IPS-18c (cell line): Measurements from ENCODE around the gene DNAL1.
A peak's percentile ranks its signal among the peaks of the same experiment; 100 is the strongest.

Experiments
- H3K4me3 ChIP-seq: 2 replicates; pipeline ENCODE4 v1.7.0; 2013; ENCODE audit warnings: low read depth, mild to moderate bottlenecking, low read length, moderate library complexity; ENCODE audit not compliant: insufficient read depth
- H3K9me3 ChIP-seq: one replicate; pipeline ENCODE4 v1.6.1; 2013; ENCODE audit warnings: mild to moderate bottlenecking, low read length, moderate library complexity; ENCODE audit not compliant: control insufficient read depth, insufficient read depth

Gene DNAL1, protein sequence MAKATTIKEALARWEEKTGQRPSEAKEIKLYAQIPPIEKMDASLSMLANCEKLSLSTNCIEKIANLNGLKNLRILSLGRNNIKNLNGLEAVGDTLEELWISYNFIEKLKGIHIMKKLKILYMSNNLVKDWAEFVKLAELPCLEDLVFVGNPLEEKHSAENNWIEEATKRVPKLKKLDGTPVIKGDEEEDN

DNA sequence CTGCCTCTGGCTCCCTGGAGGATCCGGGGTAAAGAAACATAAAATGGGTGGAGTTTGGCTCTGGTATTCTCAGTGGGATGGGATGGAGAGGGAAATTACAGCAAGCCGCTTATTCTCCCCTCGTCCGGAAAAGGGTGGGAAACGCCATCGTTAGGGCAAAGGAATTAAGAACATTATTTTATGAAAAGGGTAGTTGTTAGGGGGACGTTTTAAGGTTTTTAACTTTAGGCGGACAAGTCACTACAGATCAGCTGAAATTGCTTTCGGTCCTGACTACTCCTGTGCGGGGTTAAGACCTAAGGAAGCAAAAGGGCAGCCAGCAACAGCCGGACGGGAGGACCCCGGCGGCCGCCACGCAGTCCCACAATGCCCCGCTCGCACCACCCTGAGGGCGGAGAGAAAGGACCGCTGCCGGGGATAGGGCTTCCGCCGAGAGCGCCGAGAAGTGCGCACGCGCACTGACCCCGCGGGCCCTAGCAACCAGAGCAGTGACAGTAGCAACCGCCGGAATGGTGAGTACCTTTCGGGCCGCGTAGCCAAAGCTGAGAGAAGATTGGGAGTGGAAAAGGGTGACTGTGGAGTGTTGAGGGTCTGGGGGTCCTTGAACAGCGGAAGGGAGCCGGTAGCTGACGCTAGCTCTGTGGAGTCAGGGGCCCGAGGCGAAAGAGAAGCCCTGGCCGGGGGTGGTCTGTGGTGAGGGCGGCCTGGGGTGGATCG, at the start of gene DNAL1:
DNAL1 (plus strand) TSS at position 456 of the 717 bp plus-strand sequence; CDS start at position 510, 54 bp downstream.
- Histone ChIP-seq H3K9me3 (no peaks in the 10 kb centered on the region), H3K4me3 (peak within 1 kb of the TSS; percentile 76)

DNA sequence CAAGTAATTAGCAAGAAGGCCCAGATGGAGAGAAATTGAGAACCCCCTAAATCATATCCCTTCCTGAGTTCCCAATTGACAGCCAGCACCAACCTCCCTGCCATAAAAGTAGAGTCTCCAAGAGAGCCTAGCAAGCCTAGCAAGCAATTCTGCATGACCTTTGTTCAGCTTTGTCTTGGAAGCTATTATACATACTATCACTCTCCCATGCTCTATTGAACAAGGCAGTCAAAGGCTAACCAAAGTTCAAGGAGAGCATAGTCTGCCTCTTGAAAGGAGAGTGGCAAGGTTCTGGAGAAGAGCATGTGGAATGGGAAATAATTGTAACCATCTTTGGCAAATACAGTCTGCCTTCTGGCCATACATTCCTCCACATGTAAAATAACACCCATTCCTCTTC, 45.3 kb upstream of the DNAL1 start:
- no peak overlapping the region for H3K4me3 ChIP-seq
- H3K9me3 ChIP-seq: no peaks in the 10 kb centered on the region

DNA sequence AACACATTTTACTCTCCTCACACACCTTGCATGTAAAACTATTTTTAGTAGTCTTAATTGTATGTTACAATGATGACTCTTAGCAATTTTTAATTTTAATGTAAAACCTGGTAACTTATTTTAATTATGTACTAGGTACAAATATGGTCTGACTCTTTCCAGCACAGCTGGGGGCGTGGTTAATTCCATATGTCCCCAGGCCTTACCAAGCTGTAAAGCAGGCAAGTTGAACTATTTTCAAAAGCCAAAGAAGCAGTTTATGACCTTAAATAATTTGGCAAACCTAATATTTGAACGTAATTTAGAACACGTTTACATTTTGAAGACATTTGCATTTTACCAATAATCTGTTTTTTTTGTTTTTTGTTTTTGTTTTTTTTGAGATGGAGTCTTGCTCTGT, 41.8 kb upstream of the DNAL1 start:
- H3K4me3 ChIP-seq: no peak overlapping the region

DNA sequence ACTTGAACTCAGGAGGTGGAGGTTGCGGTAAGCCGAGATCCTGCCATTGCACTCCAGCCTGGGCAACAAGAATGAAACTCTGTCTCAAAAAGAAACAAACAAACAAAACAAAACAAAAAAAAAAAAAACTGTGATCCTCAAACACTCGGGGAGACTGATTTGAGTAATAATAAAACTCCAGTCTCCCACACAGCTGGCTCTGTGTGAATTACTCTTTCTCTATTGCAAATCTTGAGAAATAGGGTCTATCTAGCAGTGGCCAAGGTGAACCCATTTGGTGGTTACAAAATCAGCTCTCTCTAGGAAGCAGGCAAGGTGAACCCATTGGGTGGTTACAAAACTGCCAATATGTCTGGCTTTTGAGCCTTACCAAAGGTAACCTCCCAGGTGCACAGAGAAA, 38.5 kb upstream of the DNAL1 start:
- peaks cover 5% of the 10 kb centered on the region for H3K9me3 ChIP-seq
- H3K4me3 ChIP-seq: no peak overlapping the region

More for the DNA sequence above, 41.8 kb upstream of the DNAL1 start:
- H3K9me3 ChIP-seq: peaks cover 5% of the 10 kb centered on the region

DNA sequence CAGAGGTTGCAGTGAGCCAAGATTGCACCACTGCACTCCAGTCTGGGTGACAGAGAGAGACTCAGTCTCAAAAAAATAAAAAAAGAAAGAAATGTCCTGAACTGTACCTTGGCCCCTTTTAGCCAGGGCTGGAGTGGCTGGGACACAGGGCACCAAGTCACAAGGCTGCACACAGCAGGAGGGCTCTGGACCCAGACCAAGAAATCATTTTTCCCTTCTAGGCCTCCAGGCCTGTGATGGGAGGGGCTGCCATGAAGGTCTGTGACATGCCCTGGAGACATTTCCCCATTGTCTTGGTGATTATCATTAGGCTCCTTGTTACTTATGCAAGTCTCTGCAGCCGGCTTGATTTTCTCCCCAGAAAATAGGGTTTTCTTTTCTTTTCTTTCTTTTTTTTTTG, 37.5 kb upstream of the DNAL1 start:
- Histone ChIP-seq H3K9me3 (peaks cover 7% of the 10 kb centered on the region), H3K4me3 (no peak overlapping the region)

DNA sequence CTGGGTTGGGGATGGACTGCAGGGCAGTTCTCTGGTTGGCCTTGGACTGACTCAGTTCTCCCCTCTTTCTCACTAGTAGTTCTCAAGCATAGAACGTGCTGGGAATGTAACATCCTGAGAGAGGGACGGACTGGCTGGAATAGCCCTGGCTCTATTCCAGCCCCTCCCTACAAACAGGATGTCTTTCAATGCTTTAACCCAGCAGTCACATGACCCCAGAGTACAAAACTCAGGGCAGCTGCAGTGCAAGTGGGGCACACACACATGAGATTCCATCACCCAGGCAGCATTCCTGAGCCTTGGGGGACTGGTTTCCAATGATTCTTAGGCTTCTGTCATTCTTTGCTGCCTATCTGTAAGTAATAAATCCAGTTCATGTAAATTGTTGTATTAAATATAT, 34.1 kb upstream of the DNAL1 start:
- no peak overlapping the region for H3K4me3 ChIP-seq
- H3K9me3 ChIP-seq: peaks cover 4% of the 10 kb centered on the region

DNA sequence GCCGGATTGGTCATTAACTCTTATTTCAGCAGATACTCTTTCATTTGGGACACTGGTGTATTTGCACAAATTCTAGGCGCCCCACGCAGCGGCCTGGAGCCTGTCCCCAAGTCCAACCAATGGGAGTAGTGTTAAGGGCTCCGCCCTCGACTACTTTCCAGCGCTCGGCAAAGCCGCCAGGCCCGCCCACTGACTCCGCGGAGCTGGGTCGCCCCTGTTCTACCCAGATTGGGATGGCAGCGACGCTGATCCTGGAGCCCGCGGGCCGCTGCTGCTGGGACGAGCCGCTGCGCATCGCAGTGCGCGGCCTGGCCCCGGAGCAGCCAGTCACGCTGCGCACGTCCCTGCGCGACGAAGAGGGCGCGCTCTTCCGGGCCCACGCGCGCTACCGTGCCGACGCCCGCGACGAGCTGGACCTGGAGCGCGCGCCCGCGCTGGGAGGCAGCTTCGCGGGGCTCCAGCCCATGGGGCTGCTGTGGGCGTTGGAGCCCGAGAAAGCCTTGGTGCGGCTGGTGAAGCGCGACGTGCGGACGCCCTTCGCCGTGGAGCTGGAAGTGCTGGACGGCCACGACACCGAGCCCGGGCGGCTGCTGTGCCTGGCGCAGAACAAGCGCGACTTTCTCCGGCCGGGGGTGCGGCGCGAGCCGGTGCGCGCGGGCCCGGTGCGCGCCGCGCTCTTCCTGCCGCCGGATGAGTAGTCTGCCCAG, 32.3 kb upstream of the DNAL1 start, which contains the start of gene ACOT6:
ACOT6 (plus strand) TSS at position 179 of the 707 bp plus-strand sequence; CDS start at position 234, 55 bp downstream.
- H3K9me3 ChIP-seq: peaks cover 2% of the 10 kb centered on the region
- H3K4me3 ChIP-seq: peak within 1 kb of the TSS; percentile 84

DNA sequence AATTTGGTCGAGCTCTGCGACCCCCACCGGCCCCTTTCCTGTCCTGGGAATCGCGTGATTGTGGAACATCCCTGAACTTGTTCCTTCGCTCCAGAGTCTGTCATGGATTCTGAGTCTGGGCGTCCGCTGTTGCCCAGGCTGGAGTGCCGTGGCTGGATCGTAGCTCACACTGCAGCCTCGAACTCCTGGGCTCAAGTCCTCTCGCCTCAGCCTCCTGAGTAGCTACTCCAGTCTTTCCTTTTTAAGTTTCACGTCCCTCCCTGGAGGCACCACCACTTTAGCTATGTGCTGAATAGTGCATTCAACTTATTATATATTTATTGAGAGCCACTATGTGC, 31.8 kb upstream of the DNAL1 start:
- Histone ChIP-seq H3K4me3 (peak overlapping the region; percentile 84; the same call in 1 of the 2 replicates), H3K9me3 (peaks cover 2% of the 10 kb centered on the region)

DNA sequence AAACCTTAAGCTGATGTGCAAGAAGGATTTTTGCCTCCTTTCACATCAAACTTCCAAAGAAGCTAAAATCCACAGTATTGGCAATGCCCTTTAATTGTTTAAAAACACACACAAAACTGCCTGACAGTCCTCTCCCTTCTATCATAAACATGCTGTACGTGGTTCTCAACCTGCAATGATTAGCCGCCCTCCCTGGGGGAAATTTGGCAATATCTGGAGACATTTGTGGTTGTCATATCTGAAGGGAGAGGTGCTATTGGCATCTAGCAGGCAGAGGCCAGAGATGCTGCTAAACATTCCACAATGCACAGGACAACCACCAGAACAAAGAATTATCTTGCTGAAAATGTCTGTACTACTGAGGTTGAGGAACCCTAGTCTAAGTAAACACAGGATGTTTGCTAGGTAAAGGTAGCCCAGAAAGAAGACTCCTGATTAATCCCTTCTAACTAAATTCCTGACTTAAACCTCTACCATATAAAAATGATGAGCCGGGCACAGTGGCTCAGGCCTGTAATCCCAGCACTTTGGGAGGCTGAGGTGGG, 31.3 kb upstream of the DNAL1 start:
- H3K4me3 ChIP-seq: no peak overlapping the region

DNA sequence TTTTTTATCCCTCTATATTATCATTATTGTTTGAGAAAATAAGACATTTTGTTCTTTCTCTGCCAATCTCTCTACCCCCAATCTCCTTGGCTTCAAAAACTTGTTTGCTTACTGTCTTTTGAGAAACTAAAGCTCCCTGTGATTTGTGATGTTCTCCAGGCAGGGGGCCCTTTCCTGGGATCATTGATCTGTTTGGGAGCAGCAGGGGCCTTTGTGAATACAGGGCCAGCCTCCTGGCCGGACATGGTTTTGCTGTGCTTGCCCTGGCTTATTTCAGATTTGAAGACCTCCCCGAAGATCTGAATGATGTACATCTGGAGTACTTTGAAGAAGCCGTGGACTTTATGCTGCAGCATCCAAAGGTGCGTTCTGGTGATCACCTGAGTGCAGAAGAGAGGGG, 28.0 kb upstream of the DNAL1 start:
- no peak overlapping the region for H3K4me3 ChIP-seq
- H3K9me3 ChIP-seq: no peaks in the 10 kb centered on the region

More for the DNA sequence above, 31.3 kb upstream of the DNAL1 start:
- peaks cover 2% of the 10 kb centered on the region for H3K9me3 ChIP-seq

DNA sequence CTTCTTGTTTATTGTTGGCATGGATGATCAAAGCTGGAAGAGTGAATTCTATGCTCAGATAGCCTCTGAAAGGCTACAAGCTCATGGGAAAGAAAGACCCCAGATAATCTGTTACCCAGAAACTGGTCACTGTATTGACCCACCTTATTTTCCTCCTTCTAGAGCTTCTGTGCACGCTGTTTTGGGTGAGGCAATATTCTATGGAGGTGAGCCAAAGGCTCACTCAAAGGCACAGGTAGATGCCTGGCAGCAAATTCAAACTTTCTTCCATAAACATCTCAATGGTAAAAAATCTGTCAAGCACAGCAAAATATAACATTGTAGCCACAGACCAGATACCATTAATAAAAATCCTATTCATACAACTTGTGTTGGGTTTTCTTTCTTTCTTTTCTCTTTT, 25.3 kb upstream of the DNAL1 start:
- no peaks in the 10 kb centered on the region for H3K9me3 ChIP-seq
- H3K4me3 ChIP-seq: no peak overlapping the region

DNA sequence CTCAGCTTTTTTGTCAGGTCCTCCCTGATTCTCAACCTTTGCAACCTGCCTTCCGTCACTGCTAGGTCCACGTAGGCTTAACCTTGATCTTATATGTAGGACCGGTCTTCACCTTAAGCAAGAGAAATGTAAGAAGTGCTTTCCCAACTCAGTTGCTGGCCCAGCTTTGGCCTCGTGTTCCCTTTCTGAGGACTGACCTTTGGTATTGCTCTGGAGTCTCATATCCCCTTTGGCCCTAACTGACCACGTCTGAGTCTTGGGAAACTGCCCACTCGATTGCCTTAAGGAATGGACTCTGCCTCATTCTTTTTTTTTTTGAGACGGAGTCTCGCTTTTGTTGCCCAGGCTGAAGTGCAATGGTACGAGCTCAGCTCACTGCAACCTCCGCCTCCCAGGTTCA, 24.5 kb upstream of the DNAL1 start:
- Histone ChIP-seq H3K4me3 (no peak overlapping the region), H3K9me3 (no peaks in the 10 kb centered on the region)

DNA sequence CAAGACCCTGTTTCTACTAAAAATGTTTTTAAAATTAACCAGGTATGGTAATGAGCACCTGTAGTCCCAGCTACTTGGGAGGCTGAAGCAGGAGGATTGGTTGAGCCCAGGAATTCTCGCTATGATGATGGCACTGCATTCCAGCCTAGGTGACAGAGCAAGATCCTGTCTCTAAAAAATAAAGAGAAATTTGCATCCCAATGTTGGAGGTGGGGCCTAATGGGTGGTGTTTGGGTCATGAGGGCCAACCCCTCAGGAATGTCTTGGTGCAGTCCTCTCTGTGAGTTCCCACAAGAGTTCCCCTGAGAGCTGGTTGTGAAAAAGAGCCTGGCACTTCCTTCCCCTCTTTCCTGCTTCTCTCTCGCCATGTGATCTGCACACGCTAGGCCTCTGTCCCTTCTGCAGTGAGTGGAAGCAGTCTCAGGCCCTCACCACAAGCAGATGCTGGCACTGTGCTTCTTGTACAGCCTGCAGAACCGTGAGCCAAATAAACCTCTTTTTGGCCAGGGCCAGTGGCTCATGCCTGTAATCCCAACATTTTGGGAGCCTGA, 21.2 kb upstream of the DNAL1 start:
- Histone ChIP-seq H3K4me3 (no peak overlapping the region), H3K9me3 (no peaks in the 10 kb centered on the region)

DNA sequence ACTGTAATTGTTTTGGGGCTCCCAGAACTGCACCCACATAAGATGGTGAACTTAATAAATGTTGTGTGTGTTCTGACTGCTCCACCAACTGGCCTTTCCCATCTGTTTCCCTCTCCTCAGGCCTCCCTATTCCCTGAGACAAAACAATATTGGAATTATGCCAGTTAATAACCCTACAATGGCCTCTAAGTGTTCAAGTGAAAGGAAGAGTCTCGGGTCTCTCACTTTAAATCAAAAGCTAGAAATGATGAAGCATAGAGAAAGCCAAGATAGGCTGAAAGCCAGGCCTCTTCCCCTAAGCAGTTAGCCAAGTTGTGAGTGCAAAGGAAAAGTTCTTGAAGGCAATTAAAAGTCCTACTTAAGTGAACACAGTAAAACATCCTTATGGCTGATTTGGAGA, 19.1 kb upstream of the DNAL1 start:
- Histone ChIP-seq H3K9me3 (no peaks in the 10 kb centered on the region), H3K4me3 (no peak overlapping the region)

DNA sequence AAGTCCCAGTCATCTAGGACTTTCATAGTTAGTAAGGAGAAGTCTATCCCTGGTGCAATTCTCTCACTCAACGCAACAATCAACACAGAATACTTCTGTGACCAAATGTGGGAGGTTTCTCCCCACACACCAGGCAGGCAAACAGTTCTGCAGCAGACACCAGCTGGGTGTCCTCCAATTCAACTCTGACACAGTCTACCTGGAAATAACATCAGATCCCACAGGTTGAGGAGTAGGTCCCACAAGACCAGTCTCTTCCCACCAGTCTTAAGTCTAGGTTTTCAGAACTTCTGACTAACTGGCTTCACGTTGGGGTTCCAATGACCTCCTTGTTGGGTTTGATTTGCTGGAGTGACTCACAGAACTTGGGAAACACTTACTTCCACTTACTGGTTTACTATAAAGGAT, 17.6 kb upstream of the DNAL1 start:
- no peaks in the 10 kb centered on the region for H3K9me3 ChIP-seq
- H3K4me3 ChIP-seq: no peak overlapping the region

DNA sequence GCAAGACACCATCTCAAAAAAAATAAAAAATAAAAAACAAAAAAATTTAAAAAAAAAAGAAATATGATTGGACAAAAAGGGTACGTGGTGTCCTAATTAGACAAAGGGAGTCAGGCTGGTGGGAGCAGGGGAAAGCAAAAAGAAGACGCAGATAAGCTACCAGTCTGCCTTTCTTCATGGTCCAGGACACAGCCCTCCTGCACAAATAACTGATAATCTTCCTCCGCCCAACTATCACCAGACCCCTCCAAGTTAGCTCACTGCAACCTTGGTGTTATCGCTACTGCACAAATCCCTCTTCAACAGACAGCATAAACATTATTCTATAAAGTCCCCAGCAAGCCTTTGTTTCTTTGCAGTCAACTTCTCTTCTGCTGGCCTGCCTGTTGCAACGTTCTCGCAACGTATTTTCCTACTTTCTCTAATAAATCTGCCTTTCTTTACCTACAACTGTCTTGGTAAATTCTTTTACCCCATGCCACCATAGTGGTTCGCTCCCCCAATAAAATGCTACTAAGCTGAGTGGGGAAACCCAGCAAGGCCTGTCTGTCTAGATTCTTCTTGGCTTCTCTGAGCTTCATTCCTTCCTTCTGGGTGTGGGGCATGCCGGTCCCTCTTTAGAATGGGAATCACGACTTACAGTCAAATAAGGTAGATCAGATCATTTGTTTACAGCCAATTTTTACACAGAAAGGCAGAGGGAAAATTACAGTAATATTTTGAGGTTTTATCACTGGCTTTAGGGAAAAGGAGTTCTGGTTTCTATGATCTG, 14.6 kb upstream of the DNAL1 start:
- Histone ChIP-seq H3K9me3 (no peaks in the 10 kb centered on the region), H3K4me3 (no peak overlapping the region)
